Activated CD4-positive, CD25-positive, alpha-beta regulatory T cell treated with anti-CD3 and anti-CD28 coated beads, Interleukin-2, amount 50 U/mL, for 16 hours (primary cell): ENCODE measurements around the gene YDJC.
"Not testable (repeated sequence)": the region's sequence is repeated elsewhere in the genome, so short reads cannot be mapped to it uniquely, and the experiment has no call there.

Experiments used
- DNase-seq: peaks from one replicate; pipeline ENCODE4 v3.0.0-alpha.2; 2020; ENCODE audit warnings: low read depth, low spot score

Gene YDJC

DNA sequence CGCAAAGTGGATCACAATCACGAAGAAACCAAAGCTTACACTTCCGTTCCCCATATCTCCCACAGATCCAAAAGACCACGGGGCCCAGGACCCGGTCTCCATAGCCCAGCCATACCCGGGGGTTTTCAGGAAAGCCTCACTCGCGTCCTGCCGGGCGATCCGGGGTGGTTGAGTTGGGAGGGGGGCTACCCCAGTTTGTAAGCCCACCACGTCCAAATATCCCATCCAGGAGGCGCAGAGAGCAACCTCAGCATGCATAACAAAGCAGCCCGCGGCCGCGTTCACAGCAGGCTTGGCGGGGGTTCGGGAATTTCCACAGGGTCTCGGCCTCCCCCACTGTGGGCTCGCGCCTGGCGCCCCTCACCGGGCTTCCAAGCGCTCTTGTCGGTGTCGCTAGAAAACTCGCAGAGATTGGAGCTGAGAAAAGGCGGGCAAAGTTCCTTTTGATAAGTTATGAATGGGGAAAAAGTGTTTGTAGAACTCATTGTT is 21.7 kb upstream of the YDJC start:
- DNase-seq: no peak

DNA sequence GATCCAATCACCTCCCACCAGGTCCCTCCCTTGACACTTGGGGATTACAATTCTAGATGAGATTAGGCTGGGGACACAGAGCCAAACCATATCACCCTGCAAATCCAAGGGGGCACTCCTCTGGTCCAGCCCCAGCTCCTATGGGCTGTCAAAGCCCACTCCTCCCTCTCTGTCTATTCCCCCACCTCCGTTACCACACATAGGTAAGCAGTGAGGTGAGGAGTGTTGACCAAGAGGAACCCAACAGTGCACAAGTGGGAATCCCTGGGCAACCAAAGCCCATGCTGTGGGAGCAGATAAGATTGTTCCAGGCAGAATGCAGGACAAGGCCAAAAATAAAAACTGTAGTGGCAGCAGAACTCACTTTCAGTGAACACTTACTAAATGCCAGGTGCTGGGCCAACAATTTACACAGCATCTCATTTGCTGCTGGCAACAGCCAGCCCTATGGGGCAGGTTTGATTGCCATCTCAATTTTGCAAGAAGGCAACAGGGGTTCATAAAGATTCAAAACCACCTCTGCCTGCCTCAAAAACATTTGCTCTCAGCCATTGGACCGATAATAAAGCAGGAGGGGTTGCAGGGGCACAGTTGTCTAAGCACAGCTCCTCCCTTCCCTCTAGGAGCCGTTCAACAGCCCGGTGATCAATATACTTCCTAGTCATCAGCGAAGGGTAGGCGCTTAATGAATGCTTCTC is 21.1 kb upstream of the YDJC start:
- DNase-seq: no peak

DNA sequence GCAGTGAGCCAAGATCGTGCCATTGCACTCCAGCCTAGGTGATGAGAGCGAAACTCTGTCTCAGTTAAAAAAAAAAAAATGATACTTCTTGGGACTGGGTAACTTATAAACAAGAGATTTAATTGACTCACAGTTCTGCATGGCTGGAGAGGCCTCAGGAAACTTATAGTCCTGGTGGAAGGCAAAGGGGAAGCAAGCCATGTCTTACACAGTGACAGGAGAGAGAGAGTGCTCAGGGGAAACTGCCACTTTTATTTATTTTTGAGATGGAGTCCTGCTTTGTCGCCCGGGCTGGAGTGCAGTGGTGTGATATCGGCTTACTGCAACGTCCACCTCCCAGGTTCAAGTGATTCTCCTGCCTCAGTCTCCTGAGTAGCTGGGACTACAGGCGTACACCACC is 20.5 kb upstream of the YDJC start:
- no peak for DNase-seq

DNA sequence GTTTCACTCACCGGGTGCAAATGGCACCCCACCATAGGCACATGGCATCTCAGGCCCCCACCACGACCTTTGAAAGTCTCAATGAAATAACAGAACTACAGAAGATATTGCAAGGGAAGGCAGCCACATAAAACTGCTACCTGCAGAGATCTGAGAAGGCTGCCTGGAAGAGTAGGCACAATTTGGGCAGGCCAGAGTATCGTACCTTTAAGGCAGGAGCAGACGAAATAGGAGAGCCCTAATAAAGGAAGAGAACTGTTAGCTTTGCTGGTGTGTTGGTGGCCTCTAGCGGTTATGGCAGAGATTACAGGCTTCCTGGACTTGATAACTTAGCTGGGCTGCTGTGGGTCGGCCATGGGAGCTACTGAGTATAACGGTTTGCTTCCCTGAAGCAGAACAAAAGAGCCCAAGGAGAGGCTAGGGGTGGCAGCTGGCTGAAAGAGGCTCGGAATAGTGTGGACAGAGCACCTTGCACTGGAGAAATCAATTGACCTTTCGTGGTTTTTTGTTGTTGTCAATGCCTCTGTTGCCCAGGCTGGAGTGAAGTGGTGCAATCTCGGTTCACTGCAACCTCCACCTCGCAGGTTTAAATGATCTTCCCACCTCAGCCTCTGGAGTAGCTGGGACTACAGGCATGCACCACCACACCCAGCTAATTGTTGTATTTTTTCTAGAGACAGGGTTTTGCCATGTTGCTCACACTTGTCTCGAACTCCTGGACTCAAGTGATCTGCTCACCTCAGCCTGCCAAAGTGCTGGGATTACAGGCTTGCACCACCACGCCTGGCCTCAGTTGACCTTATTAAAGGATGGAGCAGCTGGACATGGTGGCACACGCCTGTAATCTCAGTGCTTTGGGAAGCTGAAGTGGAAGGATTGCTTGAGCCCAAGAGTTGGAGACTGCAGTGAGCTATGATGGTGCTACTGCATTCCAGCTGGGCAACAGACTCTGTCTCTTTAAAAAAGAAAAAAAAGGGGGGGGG is 17.1 kb upstream of the YDJC start:
- DNase-seq: peak; percentile 64

DNA sequence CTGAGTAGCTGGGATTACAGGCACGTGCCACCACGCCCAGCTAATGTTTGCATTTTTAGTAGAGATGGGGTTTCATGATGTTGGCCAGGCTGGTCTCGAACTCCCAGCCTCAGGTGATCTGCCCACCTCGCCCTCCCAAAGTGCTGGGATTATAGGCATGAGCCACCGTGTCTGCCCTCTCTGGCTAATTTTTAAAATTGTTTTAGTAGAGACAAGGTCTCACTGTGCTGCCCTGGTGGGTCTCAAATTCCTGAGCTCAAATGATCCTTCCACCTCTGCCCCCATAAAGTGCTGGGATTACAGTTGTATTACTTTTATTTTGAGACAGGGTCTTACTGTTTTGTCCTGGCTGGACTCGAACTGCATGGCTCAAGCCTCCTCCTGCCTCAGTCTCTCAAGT is 15.7 kb upstream of the YDJC start:
- not testable (repeated sequence) for DNase-seq

DNA sequence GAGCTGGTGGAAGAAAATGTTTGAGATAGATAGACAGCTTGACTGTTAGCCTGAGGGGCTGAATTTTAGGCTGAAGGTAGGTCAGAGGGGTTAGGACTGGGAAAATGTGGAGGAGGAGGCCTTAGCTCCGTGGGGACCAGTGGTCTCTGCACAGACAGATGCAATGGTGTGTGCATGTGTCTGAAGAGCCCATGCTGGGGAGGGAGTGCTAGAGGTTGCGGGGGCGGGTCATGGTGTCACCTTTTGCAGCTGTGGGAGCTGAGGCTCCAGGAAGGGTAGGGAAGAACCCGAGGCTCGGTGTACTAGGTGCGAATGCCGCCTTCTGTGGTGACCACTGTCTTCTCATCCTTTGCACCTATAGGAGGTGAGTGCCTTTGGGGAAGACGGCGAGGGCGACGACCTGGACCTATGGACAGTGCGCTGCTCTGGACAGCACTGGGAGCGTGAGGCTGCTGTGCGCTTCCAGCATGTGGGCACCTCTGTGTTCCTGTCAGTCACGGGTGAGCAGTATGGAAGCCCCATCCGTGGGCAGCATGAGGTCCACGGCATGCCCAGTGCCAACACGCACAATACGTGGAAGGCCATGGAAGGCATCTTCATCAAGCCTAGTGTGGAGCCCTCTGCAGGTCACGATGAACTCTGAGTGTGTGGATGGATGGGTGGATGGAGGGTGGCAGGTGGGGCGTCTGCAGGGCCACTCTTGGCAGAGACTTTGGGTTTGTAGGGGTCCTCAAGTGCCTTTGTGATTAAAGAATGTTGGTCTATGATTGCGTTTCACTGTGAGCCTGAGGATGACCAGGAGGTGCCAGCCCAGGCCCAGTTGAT is 13.9 kb upstream of the YDJC start:
- DNase-seq: no peak

DNA sequence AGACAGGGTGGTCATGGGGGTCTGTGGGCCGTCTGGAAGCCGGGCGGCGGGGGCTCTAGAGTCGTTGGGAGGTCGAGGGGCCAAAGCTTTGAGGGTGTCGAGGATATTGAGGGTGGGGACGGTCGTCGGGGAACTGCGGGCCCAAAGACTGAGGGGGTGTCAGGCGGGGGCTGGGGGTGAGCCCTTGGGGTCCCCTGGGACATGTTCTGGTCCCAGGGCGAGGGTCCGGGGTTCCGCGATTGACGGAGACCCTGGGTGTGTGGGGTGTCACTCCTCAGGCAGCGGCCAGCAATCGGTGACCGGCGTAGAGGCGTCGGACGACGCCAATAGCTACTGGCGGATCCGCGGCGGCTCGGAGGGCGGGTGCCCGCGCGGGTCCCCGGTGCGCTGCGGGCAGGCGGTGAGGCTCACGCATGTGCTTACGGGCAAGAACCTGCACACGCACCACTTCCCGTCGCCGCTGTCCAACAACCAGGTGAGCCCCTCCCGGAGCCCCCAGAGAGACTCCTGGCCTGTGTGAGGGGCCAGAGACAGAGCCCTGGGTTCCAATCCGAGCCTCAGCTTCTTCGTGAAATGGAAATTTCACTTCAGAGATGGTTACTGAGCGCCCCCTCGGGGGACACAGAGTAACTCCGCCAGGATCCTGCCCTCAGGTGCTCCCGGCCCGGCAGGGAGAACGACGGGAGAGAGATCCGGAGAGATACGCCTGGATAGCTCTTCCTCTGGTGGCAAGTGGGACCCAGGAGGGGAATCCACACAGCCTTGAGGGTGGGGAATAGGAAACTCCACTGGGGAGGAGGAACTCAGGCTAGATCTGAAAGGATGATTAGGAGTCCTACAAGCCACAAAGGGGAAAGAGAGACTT is 13.0 kb upstream of the YDJC start:
- DNase-seq: peak; percentile 38

DNA sequence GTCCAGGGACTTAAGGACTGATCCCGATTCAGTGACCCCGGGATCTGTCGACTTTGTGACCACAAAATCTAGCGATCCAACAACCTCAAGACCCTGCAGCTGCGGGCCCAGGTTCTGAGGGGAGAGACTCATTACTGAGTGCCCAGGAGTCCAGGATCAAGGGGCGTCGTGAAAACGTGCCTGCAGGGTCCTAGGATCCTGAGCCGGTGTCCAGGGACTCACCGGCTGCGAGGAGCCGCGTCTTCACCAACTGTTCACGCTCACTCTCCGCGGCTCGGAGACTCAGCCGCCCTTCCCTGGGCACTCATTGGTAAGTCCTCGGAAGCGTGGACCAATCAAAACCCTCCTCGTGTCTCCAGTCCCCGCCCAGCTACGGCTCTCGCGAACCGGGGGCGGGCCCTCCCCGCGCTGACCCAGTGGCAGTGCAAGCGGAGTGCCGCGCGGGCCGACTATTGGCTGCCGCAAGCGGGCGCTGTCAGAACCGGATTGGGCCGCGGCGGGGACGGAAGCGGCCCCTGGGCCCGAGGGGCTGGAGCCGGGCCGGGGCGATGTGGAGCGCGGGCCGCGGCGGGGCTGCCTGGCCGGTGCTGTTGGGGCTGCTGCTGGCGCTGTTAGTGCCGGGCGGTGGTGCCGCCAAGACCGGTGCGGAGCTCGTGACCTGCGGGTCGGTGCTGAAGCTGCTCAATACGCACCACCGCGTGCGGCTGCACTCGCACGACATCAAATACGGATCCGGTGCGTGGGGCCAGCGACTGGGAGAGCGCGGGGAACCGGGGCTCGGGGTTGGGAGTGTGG is 12.2 kb upstream of the YDJC start, which contains the start of gene SDF2L1:
SDF2L1 (plus strand) TSS at position 514 of the 795 bp plus-strand sequence; CDS start at position 549, 35 bp downstream.
- DNase-seq: peak; percentile 97

DNA sequence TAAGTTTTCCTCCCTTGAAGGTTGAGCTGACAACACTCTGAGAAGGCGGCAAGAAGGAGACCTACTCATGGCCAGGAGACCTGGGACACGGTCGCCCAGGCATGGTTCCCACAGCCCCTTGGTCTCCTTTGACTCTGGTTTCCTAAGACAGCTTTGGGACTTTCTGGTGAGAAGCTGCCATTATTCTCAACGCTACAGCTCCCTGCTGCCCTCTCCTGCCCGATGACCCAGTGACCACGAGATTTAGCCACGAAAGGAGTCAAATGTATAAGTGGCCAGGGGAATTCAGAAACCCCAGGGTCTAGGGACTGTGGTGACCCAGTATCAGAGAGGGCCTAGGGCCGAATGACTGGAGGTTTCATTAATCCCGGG is 11.6 kb upstream of the YDJC start:
- no peak for DNase-seq

DNA sequence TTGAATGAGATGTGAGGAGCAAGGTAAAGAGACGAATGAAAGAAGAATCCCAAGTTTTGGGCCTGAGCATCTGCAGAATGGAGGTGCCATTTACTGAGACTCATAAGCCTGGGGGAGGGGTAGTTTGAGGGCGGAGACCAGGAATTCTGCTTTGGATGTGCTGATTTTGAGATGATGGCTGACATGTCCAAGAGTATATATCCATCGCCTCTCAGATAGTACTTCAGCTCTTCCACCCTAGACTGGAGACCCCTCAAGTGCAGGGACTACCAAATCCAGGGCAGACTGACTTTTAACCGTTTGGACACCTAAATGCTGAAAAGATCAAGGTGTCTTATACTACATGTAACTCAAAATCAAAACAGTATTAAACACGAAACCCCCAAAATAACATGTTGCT is 11.0 kb upstream of the YDJC start:
- no peak for DNase-seq

DNA sequence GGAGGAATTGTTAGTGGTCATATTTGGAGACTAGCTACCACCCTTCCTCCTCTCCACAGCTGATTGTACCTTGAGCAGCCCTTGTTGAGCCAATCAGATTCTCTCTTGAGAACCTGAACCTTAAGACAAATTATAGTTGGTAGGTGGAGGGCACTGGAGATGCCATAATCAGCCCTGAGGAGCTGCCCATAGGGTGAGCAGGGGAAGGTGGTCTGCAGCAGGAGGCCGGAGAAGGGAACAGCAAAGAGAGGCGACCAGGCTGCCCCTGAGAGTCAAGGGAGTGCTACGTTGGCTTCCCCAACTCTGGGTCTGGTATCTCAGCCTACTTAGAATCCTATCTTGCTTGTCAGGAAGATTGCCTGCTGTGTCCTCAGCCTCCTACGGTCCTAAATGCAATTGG is 9.5 kb upstream of the YDJC start:
- no peak for DNase-seq

DNA sequence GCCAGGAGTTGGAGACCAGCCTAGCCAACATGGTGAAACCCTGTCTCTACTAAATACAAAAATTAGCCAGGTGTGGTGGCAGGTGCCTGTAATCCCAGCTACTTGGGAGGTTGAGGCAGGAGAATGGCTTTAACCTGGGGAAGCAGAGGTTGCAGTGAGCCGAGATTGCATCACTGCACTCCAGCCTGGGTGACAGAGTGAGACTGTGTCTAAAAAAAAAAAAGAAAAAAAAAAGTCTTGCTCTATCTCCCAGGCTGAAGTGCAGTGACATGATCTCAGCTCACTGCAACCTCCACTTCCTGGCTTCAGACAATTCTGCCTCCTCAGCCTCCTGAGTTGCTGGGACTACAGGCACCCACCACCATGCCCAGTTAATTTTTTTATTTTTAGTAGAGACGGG is 7.6 kb upstream of the YDJC start:
- not testable (repeated sequence) for DNase-seq

DNA sequence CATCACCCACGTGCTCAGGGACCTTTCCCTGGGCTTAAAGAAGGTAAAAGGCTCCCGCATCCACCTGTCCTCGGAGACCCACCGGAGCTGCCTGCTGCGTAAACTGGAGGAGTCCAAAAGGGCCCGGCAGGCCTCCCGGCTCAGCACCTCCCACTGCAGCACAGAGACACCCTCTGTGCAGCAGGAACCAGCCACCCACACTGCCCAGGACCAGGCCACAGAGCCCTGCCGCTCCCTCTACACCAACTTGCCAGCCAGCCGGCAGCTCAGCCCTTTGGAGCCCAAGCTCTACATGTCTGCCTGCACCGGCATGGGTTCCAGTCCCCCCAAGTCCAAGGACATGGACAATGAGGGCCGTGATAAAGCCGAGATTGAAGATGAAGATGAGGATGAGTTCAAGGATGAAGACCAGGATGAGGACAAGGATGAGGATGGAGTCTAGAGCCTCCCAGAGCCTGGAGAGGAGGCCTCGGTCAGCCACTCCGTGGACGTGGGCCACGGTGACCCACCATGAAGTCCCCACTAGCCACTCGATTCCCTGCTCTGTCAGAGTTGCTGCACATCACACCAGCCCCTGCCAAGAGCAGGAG is 6.9 kb upstream of the YDJC start:
- no peak for DNase-seq

DNA sequence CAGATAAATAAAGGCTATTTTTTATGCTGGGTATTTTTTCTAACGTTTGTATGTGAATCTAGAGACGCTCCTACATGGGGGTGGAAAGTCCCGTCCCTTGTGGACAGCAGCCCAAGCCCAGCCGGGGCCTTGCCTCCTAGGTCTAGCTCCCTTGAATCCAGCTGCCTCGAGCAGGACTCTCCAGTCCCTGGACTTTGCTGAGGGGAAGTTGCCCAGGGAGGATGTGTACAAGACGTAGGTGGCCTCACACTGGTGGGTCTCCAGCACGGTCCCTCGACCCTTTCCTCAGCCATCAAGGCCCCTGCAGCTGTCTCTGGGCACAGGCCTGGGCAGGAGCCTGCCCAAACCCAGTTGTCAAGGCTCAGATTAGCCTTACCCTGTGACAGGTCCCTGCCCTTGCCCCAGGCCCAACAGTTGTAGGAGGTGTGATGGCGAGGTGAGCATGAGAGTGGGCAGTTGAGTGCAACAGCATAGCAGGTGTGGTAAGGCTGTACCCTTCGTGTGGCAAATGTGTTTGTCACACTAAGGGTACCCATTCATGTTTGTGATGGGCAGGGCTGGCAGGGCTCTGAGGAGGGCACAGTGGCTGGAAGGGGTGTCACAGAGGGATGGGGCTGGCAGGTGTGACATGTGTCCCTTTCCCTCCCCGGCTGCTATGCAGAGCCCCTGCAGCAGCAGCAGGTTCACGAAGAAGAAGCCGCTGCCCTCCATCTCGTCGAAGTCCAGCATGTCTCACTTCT is 6.1 kb upstream of the YDJC start:
- DNase-seq: no peak

DNA sequence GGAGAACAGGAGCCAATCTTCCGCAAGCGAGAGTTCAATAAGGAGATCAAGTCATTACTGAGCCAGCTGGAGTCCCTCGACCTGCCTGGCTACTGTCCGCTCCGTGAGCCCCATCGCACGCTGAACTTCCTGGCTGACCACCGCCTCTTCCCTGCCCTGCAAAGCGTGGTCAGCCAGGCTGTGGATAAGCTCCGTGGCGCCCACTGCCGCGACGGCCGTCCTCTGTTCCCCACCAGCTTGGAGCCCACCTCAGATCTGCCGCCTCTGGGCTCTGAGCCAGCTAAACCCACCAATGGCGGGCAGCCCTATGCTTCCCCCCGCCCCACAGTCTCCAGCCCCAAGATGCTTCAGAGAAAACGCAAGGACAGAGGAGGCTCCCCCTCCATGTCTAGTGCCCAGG is 5.0 kb upstream of the YDJC start:
- no peak for DNase-seq

DNA sequence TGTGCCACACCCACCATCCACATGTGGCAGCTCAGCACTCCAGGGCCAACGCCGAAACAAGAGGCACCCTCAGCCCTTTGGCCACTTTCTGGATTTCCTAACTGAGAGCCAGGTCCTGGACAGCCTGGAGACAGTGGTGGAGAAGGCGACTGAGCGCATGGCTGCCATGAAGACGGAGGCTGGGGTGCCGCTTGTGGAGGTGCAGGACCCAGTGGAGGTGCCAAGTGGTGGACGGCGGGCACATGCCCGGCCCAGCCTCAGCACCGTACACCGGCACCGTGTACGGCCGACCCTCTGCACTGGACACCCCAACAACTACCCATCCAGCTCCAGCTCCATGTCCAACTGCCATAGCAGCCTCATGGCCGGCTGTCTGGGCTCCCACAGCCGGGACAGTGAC is 4.3 kb upstream of the YDJC start:
- no peak for DNase-seq

DNA sequence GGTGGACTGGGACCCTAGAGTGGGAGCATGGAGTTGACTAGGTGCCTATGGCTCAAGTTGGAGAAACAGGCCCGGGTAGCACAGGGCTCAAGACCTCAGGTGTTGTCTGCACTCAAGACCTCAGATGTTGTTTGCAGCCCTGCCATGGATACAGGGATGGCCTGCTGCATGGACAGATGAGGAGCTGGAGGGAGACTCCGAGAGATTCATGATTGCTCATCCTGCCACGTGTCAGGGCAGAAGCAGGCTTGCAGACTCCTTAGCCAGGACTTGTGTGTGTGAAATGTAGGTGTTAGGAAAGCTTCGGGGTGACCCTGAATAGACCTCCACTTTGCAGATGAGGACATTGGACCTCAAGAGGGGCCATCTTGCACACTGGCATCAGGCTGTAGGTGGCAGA is 3.7 kb upstream of the YDJC start:
- no peak for DNase-seq

DNA sequence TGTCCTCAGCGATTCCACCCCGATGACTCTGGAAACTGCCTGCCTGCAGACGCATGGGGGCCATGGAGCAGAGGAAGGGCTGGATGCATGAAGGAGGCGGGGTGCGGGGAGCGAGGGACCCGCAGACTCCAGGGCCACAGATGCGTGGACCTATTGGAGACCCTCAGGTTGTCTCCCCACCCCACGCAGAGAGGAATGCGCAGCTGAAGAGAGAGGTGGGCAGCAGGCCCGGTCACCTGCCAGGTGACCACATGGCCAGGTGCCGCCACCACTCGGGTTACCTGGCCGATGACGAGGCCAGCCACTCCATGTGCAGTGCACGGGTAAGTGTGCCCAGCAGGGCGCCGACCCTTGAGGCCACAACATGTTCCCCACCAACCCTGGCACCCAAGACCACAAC is 3.1 kb upstream of the YDJC start:
- no peak for DNase-seq
